ENCODE results near the gene TENT4A.

DNA sequence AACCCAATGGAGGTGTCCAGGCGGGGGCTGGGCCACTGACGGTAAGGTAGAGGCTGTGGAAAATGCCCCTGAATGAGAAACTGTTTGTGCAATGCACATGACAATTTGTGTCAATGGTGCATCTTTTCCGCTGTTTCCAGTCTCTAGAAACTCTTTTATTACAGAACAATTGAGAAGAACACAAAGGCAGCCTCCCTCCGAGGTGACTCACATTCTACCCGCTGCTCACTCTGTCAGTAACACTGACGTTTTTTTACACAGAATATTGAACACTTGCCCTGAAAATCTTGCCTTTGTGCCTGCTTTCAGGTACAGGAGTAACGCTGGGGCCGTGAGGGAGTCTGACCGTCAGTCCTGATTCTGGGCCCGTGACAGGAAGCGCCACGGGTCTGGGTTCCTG lies 11.7 kb upstream of the TENT4A start:
- TF ChIP-seq, protein P1, sequence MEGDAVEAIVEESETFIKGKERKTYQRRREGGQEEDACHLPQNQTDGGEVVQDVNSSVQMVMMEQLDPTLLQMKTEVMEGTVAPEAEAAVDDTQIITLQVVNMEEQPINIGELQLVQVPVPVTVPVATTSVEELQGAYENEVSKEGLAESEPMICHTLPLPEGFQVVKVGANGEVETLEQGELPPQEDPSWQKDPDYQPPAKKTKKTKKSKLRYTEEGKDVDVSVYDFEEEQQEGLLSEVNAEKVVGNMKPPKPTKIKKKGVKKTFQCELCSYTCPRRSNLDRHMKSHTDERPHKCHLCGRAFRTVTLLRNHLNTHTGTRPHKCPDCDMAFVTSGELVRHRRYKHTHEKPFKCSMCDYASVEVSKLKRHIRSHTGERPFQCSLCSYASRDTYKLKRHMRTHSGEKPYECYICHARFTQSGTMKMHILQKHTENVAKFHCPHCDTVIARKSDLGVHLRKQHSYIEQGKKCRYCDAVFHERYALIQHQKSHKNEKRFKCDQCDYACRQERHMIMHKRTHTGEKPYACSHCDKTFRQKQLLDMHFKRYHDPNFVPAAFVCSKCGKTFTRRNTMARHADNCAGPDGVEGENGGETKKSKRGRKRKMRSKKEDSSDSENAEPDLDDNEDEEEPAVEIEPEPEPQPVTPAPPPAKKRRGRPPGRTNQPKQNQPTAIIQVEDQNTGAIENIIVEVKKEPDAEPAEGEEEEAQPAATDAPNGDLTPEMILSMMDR (conservative IDR thresholded peaks at IDR 0.05 in 1 of 2, IDR thresholded peaks at IDR 0.05 in 1 of 2; ENCODE audit: extremely low read depth in 1 of 2, insufficient read depth in 1 of 2, low read depth in 1 of 2, low read length in 2 of 2) = no peak
- TF ChIP-seq EZH2 (IDR thresholded peaks at IDR 0.05; ENCODE audit: borderline replicate concordance, low read length) = no peak

Data from mammary epithelial cell (primary cell).